T-helper 1 cell treated with Interleukin-12 subunit alpha and Interleukin-12 subunit beta and Interleukin-4 antibody, amounts not matched to agents 30 ng/mL and 1 ng/mL, for 36 hours (primary cell): Measurements from ENCODE around the gene PTOV1. TPM values are rescaled to one million over a fixed set of nuclear protein-coding genes. Genes with fewer than 3 reads are reported as not detected.

Experiments
- intact Hi-C: fragments of 100-400 bp; cut with micrococcal nuclease; formaldehyde crosslinking; loops from one replicate; pipeline ENCODE4 v1.15.1; 2024
- total RNA-seq: library from RNA; stranded (reverse); gene quantifications from 2 replicates; pipeline ENCODE4 v1.2.3, GENCODE V29; 2022

PTOV1 gene
- total RNA-seq, 1 donor from 2014 or later = 77.9 TPM

- intact Hi-C loops = loop anchor here (10.0 kb wide), 1 partner anchor 168 kb away; no protein-coding TSS in a partner anchor
Observed at GRCh38 chr19:49816590-49816989, 34.4 kb upstream of the PTOV1 start.

GRCh38 chr19:49817964-49818648 is 32.9 kb upstream of the PTOV1 start, which contains the start of gene MED25:
TSS of gene MED25 (plus strand) at chr19:49818289. CDS start at chr19:49818342, 53 bp downstream.
- intact Hi-C loops = loop anchor here (1.0 to 10.0 kb wide), 8 partner anchors 32 to 207 kb away; partner anchors contain the start of genes AKT1S1, ATF5, NUP62 and RRAS

- intact Hi-C loops = loop anchor here (1.0 to 10.0 kb wide), 6 partner anchors 50 to 206 kb away; partner anchors contain the start of genes ATF5, NUP62, RRAS and VRK3
Observed at GRCh38 chr19:49818649-49819370, 32.1 kb upstream of the PTOV1 start.

- intact Hi-C loops = loop anchor here (10.0 kb wide), 1 partner anchor 165 kb away; no protein-coding TSS in a partner anchor
Observed at GRCh38 chr19:49819452-49820115, 31.4 kb upstream of the PTOV1 start.

- intact Hi-C loops = no loop called here
Observed at GRCh38 chr19:49820125-49820524, 30.8 kb upstream of the PTOV1 start.

- intact Hi-C loops = no loop called here
Observed at GRCh38 chr19:49823472-49823871, 27.5 kb upstream of the PTOV1 start.

- intact Hi-C loops = no loop called here
Observed at GRCh38 chr19:49824662-49825061, 26.3 kb upstream of the PTOV1 start.

- intact Hi-C loops = no loop called here
Observed at GRCh38 chr19:49827034-49827433, 23.9 kb upstream of the PTOV1 start.

GRCh38 chr19:49829200-49829599 is 21.8 kb upstream of the PTOV1 start:
- intact Hi-C loops = no loop called here

GRCh38 chr19:49829721-49830120 is 21.2 kb upstream of the PTOV1 start:
- intact Hi-C loops = no loop called here

GRCh38 chr19:49830766-49831165 is 20.2 kb upstream of the PTOV1 start:
- intact Hi-C loops = no loop called here

GRCh38 chr19:49831592-49831991 is 19.4 kb upstream of the PTOV1 start:
- intact Hi-C loops = no loop called here

GRCh38 chr19:49832556-49832955 is 18.4 kb upstream of the PTOV1 start:
- intact Hi-C loops = no loop called here

GRCh38 chr19:49833599-49833998 is 17.4 kb upstream of the PTOV1 start:
- intact Hi-C loops = no loop called here

- intact Hi-C loops = no loop called here
Observed at GRCh38 chr19:49835562-49835961, 15.4 kb upstream of the PTOV1 start.

GRCh38 chr19:49836176-49837008 is 14.6 kb upstream of the PTOV1 start:
- intact Hi-C loops = no loop called here

GRCh38 chr19:49837009-49837310 is 14.0 kb upstream of the PTOV1 start:
- intact Hi-C loops = no loop called here

GRCh38 chr19:49837425-49837824 is 13.5 kb upstream of the PTOV1 start:
- intact Hi-C loops = no loop called here

- intact Hi-C loops = no loop called here
Observed at GRCh38 chr19:49838885-49839588, 11.9 kb upstream of the PTOV1 start.

GRCh38 chr19:49839713-49840112 is 11.2 kb upstream of the PTOV1 start:
- intact Hi-C loops = no loop called here

- intact Hi-C loops = no loop called here
Observed at GRCh38 chr19:49840321-49840720, 10.6 kb upstream of the PTOV1 start.
